Measurements from ENCODE around the gene CKB.
A peak's percentile ranks its signal among the peaks of the same experiment; 100 is the strongest.
"Not testable (repeated sequence)": the region's sequence is repeated elsewhere in the genome, so short reads cannot be mapped to it uniquely, and the experiment has no call there.

Gene CKB

GRCh38 chr14:103526247-103526913 lies 3.8 kb upstream of the CKB start:
- DNase-seq, result no peak

GRCh38 chr14:103525430-103526246 lies 3.0 kb upstream of the CKB start:
- DNase-seq, result not testable (repeated sequence)

GRCh38 chr14:103524002-103524935 lies 1.6 kb upstream of the CKB start:
- DNase-seq, result no peak

GRCh38 chr14:103523575-103523954 lies 935 bp upstream of the CKB start:
- DNase-seq, result no peak

- no peak for DNase-seq
Observed at GRCh38 chr14:103521951-103522563, 573 bp downstream of the CKB start.

GRCh38 chr14:103521438-103521950 lies 1.1 kb downstream of the CKB start:
- no peak for DNase-seq

- peak; percentile 57 to 63 for DNase-seq
Observed at GRCh38 chr14:103520657-103521437, 1.8 kb downstream of the CKB start.

- DNase-seq, result no peak
Observed at GRCh38 chr14:103520269-103520656, 2.4 kb downstream of the CKB start.

- no peak for DNase-seq
Observed at GRCh38 chr14:103519837-103520212, 2.8 kb downstream of the CKB start.

- DNase-seq, result no peak
Observed at GRCh38 chr14:103519043-103519836, 3.4 kb downstream of the CKB start.

- peak; percentile 54 to 55 for DNase-seq
Observed at GRCh38 chr14:103518422-103519042, 4.1 kb downstream of the CKB start.

- no peak for DNase-seq
Observed at GRCh38 chr14:103517721-103518421, 4.8 kb downstream of the CKB start.

GRCh38 chr14:103517174-103517566 lies 5.5 kb downstream of the CKB start:
- DNase-seq, result no peak

GRCh38 chr14:103516426-103517173 lies 6.0 kb downstream of the CKB start:
- DNase-seq, result no peak

- no peak for DNase-seq
Observed at GRCh38 chr14:103514596-103515421, 7.8 kb downstream of the CKB start.

GRCh38 chr14:103512701-103513611 lies 9.7 kb downstream of the CKB start:
- no peak for DNase-seq

GRCh38 chr14:103512180-103512579 lies 10.4 kb downstream of the CKB start:
- not testable (repeated sequence) for DNase-seq
